OCI-LY1 (cell line): ENCODE measurements around the gene SLC39A11.

Experiments used
- EZH2 ChIP-seq: fragments of 200-600 bp; sonication (generic), shearing (Covaris generic); IDR thresholded peaks from 2 replicates; pipeline ENCODE4 v1.8.0; 2017; ENCODE audit warnings: borderline replicate concordance, mixed run types, mild to moderate bottlenecking, antibody characterized with exemption, low read length, moderate library complexity, mixed read lengths
- TF ChIP-seq, protein P1 (sequence below): fragments of 200-600 bp; sonication (generic), shearing (Covaris generic); IDR thresholded peaks from 2 replicates; pipeline ENCODE4 v1.5.1; 2017; ENCODE audit warnings: mild to moderate bottlenecking, antibody characterized with exemption, low read length, moderate library complexity, mixed read lengths

- TF ChIP-seq, protein P1, sequence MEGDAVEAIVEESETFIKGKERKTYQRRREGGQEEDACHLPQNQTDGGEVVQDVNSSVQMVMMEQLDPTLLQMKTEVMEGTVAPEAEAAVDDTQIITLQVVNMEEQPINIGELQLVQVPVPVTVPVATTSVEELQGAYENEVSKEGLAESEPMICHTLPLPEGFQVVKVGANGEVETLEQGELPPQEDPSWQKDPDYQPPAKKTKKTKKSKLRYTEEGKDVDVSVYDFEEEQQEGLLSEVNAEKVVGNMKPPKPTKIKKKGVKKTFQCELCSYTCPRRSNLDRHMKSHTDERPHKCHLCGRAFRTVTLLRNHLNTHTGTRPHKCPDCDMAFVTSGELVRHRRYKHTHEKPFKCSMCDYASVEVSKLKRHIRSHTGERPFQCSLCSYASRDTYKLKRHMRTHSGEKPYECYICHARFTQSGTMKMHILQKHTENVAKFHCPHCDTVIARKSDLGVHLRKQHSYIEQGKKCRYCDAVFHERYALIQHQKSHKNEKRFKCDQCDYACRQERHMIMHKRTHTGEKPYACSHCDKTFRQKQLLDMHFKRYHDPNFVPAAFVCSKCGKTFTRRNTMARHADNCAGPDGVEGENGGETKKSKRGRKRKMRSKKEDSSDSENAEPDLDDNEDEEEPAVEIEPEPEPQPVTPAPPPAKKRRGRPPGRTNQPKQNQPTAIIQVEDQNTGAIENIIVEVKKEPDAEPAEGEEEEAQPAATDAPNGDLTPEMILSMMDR = no peak
- TF ChIP-seq EZH2 = no peak
Measured at GRCh38 chr17:72927146-72927545, 165.3 kb downstream of the SLC39A11 start.
